GM18498 (cell line): ENCODE data around the gene COPS3.

Source experiments
- ATAC-seq: cut with Tn5 transposase; IDR thresholded peaks from one replicate; pipeline ENCODE4 v1.9.1; 2021; ENCODE audit warnings: mild to moderate bottlenecking, moderate library complexity; ENCODE audit not compliant: unreplicated experiment

Gene COPS3

GRCh38 chr17:17280613-17281549, at the start of gene COPS3:
TSS of gene COPS3 (minus strand) at chr17:17281246. CDS start at chr17:17281186, 60 bp downstream.
- peak; percentile 89 for ATAC-seq

GRCh38 chr17:17328251-17328650, 47.2 kb upstream of the COPS3 start:
- ATAC-seq: no peak

- no peak for ATAC-seq
Observed at GRCh38 chr17:17326275-17326875, 45.3 kb upstream of the COPS3 start.

- ATAC-seq: no peak
Observed at GRCh38 chr17:17325816-17326215, 44.8 kb upstream of the COPS3 start.

GRCh38 chr17:17325228-17325627, 44.2 kb upstream of the COPS3 start:
- ATAC-seq: no peak

DNA sequence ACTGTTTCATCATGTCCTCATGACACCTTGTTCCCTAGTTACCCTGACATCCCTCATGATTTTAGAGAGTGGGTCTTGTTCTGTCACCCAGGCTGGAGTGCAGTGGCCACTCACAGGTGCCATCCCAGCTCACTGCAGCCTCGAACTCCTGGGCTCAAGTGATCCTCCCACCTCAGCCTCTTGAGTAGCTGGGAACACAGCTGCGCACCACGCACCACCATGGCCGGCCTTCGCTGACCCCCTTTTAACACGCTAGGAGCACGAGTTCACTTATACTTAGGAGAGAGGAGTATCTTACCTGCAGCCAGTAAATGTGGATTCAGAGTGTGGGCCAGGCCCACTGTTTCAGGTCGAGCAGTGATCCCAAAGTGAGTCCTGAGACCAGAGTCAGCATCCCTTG, 43.6 kb upstream of the COPS3 start:
- no peak for ATAC-seq

GRCh38 chr17:17322516-17323510, 41.8 kb upstream of the COPS3 start:
- ATAC-seq: no peak

DNA sequence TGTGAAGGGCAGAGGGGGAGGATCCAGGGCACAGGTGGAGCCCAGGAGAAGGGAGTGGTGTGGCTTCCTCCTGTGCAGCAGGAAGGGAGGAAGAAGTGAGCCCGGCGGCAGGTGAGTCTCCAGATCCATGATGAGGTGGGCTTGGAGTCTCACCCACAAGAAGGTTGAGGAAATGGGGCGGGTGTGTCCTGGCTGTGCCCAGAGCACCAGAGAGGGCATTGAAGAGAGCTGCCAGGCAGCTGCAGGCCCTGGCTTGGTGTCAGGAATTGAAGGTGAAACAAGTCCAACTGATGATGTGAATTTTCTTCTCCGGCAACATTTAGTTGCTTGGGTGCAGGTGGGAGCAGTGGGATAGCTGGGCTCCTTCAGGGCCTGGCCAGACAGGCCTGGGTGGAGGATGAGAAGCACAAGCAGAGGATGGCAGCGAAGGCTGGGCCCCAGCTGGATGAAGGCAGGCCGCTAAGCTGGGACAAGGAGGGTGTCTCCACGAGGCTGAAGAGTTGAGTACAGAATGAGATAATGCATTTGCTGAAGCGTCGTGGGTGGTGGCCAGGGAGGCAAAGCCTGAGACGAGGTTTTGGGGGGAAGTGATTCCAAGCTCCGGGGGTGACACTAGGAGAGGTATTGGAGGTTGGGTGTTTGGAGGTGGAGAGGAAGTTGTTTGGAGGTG, 40.4 kb upstream of the COPS3 start:
- ATAC-seq: no peak

DNA sequence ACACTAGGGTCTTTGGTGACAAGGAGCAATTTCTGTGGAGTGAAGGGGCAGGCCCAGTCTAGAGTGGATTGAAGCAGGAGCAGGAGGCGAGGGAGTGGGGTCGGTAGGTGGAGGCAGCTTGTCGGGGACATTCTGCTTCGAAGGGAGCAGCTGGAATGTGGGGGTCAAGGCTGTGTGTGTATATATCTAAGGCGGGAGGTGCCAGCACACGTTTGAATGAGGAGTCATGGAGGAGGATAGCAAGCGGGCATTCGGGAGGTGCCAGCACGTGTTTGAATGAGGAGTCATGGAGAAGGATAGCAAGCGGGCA, 39.8 kb upstream of the COPS3 start:
- ATAC-seq: no peak

DNA sequence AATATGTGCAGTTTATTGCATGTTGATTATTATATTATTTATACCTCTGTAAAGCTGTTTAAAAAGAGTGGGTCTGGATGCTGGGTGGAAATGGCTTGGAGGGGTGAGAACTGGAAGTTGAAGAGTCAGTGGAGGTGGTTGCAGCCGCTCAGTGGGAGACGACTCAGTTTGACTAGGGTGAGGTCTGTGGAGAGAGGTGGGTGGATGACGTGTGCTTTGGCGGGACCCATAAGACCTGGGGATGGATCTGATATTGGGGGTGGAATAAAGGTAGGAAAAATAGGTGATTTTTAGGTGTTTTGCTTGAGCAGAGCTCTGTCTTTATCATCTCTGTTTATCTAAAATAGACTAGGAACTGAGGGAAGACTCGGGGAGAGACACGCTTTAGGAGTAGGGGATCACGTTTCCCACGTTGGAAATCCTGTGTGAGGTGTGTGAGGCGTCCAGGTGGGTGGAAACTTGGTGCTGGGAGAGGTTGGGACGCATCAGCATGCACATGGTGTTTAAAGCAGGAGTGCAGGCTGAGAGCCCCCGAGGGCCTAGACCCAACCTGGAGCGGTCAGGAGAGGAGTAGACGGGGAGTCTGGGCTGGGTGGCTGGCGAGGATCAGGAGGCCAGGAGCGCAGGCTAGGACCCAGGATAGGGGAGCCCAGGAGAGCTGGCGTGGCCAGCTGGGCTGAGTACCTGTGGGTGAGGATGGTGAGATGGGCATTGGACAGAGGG, 39.3 kb upstream of the COPS3 start:
- no peak for ATAC-seq

GRCh38 chr17:17315142-17315821, 34.2 kb upstream of the COPS3 start:
- ATAC-seq: no peak

- no peak for ATAC-seq
Observed at GRCh38 chr17:17314501-17315071, 33.5 kb upstream of the COPS3 start.

DNA sequence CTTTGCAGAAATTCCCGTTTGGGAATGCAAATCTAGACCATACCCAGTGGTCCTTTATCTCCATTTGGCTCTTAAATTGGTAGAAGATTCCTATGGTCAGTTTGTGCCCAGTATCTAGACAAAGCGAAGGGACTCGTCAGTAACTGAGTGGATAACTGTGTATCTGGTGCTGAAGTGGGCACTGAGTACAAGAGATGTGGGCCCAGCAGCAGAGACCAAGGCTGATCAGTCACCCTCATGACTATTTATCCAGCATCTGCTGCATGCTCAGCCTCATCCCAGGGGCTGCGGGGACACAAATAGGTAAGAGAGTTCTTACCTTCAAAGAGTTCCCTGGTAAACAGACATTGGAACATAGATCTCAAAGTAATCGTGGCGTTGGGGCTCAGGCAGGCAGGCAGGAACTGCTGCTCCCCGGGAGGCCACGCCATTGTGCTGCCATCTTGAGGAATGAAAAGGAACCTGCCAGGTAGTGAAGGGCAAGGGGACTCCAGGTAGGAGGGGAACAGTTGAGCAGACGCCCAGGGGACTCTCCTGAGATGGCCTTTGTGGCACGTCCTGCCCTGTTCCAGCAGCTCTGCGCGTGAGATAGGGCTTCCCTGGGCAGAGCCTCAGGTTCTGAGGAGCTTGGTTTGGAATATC, 32.4 kb upstream of the COPS3 start:
- ATAC-seq: peak; percentile 44

DNA sequence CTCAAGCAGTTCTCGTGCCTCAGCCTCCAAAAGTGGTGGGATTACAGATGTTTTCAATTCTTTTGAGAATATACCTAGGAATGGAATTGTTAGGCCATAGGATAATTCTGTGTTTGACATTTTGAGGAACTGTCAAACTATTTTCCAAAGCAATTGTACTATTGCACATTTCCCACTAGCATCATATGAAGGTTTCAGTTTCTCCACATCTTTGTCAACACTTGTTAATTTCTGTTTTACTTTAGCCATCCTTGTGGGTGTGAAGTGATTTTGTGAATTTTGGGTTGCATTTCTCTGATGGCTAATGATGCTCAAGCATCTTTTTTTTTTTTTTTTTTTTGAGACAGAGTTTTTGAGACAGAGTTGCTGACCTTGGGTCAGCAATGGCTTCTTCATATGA, 28.3 kb upstream of the COPS3 start:
- no peak for ATAC-seq

GRCh38 chr17:17305281-17305801, 24.3 kb upstream of the COPS3 start:
- peak; percentile 80 for ATAC-seq

DNA sequence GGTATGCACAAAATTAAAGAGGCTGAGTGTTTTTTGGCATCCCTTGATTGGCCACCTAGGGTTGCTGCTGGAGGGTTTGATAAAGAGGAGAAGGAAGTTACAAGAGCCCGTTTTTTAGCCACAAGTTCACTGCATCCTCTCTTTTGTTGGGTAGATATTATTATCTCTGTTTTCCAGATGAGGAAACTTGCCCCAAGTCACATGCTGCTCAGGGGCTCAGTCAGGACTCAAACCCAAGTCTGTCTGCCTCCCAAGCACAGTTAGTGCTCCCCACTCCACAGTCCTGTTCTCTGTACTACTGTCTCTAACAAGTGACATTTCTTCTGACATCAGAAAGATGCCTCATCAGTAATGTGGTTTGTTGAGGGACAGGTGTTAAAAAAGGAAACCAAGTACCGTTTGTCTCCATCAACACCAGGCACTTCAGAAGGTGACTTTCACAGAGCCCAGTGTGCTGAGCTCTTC, 23.5 kb upstream of the COPS3 start:
- ATAC-seq: no peak

DNA sequence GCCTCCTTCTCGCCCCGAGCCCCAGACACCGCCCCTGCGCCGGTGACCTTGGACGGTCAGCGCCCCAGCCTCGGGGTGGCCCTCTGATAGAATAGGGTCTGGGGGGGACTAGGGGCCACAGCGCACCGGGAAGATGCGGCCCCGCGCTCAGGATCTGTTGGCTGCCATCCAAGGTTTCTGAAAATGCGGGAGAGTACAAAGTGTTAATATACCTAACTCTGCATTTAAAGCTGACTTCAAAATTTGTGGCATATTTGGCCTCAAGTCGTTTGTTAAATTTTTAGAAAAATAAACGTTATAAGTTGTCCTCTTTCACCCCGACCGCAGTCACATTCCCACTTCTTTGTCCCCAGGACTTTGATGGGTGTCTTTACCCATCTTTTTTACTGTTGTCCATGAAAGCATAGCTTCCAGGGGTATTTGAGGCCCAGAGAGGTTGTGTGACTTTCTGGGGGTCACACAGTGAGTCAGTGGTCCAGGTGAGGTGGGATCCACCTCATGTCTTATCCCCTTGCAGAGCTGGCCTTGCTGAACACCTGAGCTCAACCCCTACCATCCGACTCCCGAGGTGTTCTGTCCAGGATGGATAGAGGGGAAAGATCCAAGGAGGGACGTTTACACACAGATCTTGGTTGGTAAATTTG, 22.9 kb upstream of the COPS3 start:
- ATAC-seq: no peak
